ENCODE results near the gene MED10.

MED10 gene

GRCh38 chr5:6348476-6349000, 29.8 kb downstream of the MED10 start:
- DNase-seq (ENCODE audit: low spot score) = no peak

- DNase-seq (ENCODE audit: low spot score) = no peak
Observed at GRCh38 chr5:6347673-6348072, 30.7 kb downstream of the MED10 start.

- DNase-seq (ENCODE audit: low spot score) = no peak
Observed at GRCh38 chr5:6347165-6347564, 31.2 kb downstream of the MED10 start.

GRCh38 chr5:6344593-6344989, 33.8 kb downstream of the MED10 start:
- DNase-seq (ENCODE audit: low spot score) = no peak

GRCh38 chr5:6343951-6344592, 34.3 kb downstream of the MED10 start:
- DNase-seq (ENCODE audit: low spot score) = no peak

- DNase-seq (ENCODE audit: low spot score) = no peak
Observed at GRCh38 chr5:6342689-6343315, 35.5 kb downstream of the MED10 start.

- no peak for DNase-seq (ENCODE audit: low spot score)
Observed at GRCh38 chr5:6340100-6340499, 38.2 kb downstream of the MED10 start.

- DNase-seq (ENCODE audit: low spot score) = no peak
Observed at GRCh38 chr5:6338871-6339270, 39.5 kb downstream of the MED10 start.

GRCh38 chr5:6338135-6338534, 40.2 kb downstream of the MED10 start:
- DNase-seq (ENCODE audit: low spot score) = no peak

GRCh38 chr5:6333182-6333905, 45.0 kb downstream of the MED10 start:
- DNase-seq (ENCODE audit: low spot score) = no peak

- no peak for DNase-seq (ENCODE audit: low spot score)
Observed at GRCh38 chr5:6328173-6328572, 50.2 kb downstream of the MED10 start.

GRCh38 chr5:6326776-6327175, 51.6 kb downstream of the MED10 start:
- no peak for DNase-seq (ENCODE audit: low spot score)

- DNase-seq (ENCODE audit: low spot score) = no peak
Observed at GRCh38 chr5:6322163-6322713, 56.1 kb downstream of the MED10 start.
